Measurements from ENCODE around the gene EDNRB.
"Not testable (repeated sequence)": the region's sequence is repeated elsewhere in the genome, so short reads cannot be mapped to it uniquely, and the experiment has no call there.

Gene EDNRB

DNA sequence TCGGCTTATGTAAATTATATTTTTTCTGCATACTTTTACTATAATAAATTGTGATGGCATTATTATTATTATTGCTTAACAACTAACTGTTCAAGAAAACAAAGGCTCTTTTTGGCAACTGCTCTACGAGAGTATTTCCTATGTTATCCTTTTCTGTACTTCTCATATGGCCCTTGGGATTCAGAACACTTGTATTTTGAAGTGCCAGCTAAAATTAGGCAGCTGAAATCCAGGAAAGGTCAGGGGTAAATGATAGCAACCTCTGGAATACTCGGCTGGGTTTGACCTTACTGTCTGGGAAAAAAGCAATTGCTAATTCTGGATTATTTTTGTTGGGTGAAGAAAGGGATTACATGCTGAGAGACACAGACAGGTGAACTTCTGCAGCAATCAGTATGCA, 23.9 kb downstream of the EDNRB start:
- DNase-seq, result no peak

DNA sequence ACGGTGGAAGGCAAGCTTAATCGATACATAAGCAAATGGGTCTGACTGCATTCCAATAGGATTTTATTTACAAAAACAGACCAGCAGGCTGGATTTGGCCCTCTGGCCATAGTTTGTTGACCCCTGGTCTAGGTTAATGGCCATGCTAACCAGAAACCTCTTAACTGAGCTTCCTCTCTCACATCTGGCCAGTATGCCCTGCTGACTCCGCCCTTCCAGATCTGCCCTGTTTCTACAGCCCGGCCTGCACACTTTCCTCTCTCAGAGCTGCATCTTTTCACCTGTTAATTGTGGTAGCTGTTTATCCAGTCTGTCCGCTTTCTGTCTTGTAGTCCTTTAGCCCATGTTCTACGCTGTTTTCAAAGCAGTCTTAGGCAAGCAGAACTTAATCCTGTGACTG, 25.6 kb downstream of the EDNRB start:
- no peak for DNase-seq

DNA sequence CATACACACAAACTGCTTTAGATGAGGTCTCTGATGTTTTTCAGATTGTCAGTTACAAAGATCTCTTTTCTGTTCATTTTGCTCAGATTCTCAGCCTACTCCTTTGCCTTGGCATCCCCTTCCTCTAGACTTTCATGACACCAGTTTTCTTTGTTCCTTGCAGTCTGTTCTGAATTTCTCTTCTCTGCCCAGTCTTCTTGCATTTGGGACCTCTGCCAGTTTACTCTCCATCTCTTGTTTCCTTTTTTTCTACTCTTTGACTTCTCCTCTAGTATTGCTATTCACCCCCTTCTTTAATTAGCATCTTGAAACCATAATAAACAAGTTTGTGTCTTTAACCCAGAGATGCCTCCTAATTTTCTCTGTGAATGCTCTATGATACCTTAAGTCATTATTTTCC, 26.1 kb downstream of the EDNRB start:
- no peak for DNase-seq

DNA sequence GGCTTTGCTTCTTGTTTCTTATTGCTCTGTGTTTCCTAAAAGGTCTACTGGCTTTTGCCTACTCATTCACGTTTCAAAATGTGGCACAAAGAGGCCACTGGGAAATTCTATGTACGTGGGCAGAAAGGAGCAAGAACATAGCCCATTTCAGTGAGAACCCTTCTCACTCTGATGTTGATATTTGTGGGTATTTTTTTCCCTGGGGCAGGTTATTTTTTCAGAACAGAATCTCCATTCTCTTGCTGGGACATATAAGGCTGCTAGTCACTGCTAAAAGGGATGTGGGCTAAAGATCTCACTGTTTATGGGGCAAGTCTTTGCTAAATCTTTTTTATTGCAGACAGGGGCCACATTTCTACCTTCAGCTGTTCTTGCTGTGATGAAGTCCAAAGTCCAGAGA, 27.1 kb downstream of the EDNRB start:
- DNase-seq, result no peak

DNA sequence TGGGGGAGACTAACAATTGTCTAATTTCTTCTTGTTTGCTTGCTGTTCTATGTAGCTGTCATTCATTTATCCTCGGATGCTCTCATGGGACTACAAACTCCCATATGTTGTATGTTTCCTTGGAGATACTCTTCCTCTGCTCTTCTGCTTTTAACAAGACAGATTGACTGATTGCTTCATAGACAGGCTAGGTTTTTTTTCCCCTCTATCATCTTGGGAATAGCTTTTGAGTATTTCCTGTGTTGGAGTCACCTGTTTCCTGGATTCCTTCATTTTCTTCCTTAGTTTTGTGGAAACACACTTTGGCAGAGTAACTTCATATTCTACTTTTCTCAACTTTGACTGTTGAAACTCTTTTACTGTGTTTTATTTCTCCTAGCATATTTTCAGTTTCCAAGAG, 27.6 kb downstream of the EDNRB start:
- no peak for DNase-seq

DNA sequence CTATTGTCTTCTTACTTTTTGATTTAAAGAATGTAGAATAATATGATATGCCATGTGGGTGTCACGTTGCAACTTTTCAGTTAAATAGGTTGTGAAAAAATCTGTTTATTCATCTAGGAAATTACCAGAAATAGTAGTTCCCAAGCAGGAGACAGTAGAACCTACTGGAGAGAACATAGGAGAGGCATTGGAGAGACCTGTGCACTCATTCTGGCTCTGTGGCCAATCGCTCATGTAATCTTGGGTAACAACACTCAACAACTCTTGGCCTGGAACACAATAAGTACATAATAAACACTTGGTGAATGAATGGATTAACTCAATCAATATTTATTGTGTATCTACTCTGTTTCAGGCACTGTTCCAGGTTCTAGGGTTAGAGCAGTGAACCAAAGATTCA, 35.3 kb downstream of the EDNRB start:
- DNase-seq, result no peak

DNA sequence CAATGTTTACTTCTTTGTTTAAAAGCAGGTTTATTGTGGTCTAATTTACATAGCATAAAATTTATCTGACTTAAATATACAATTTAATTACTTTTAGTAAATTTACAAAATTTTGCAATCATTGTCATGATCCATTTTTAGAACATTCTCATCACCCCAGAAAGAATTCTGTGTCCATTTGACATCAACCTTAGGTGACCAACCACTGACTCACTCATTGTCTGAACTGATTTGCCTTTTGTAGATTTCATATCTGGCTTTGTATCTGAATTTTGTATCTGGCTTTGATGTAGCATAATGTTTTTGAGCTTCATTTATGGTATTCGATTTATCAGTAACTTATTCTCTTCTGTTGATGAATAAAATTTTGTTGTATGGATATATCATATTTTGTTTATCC, 40.4 kb downstream of the EDNRB start:
- no peak for DNase-seq

DNA sequence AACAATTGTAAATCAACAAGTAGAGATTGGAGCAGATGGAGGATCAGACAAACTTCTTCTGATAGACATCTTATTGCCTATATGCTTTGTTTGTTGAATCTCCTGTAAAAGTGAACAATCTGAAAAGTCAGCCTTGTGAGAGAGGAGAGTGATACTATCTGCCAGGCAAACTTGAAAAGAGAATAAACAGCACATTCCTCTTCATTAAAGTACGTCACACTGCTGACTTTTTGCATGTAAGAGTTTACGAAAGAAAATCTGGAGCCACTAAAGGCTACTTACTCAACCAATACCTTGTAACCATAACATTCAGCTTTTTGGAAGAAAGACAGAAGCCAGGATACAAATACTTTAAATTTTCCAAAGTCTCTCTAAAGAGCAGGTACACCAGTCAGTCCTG, 42.5 kb downstream of the EDNRB start:
- no peak for DNase-seq

DNA sequence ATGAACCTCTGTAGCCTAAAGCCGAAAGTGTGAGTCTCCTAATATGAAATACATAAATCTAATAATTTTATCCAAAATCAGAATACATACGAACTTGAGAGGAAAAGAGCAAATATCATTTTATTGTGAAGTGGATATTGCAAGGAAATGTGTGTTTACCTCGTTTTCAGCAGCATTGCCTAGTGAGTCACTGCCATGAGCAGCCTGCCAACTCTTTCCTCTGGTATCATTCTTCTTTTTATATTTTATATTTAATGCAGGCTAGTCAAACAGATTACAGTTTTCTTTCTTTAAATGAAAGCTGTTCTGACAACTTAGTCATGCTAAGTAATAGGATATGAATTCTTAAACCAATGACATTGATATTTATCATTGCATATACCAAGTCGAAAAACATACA, 44.2 kb downstream of the EDNRB start:
- no peak for DNase-seq

DNA sequence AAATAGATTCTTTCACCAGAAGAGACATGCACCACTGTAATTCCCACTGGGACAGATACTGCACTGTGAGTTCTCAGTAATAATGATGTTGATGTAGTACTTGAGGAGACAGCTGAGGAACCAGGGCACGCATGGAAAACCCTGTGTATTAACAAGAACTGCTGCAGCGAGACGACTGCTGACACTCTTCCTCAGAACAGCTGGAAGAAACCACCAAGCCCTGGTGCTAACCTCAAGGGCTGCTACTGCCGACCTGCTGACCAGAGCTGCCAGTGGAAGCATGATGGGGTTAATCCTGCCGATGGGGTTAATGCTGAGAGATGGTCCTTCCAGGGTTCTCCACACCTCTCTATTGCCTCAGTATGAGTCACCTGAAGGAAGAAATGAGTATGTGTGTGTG, 45.6 kb downstream of the EDNRB start:
- DNase-seq, result no peak

DNA sequence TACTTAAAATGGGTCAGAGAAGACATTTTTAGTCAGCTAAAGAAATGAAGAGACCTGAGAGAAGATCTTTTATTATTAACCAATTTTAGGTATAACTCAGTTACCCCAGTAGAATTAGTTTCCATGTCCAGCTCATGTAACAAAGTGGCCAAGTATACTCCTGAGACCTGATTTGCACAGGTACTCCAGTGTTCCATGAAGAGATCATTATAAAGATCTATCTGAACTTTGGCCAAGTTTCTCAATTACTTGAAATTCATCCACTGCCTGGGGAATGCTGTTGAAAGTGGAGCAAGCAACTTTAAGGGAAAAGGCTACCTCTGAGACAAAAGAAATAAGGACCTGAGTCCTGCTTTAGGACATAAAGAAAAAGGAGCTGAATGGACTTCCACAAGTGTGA, 47.0 kb downstream of the EDNRB start:
- DNase-seq, result no peak

DNA sequence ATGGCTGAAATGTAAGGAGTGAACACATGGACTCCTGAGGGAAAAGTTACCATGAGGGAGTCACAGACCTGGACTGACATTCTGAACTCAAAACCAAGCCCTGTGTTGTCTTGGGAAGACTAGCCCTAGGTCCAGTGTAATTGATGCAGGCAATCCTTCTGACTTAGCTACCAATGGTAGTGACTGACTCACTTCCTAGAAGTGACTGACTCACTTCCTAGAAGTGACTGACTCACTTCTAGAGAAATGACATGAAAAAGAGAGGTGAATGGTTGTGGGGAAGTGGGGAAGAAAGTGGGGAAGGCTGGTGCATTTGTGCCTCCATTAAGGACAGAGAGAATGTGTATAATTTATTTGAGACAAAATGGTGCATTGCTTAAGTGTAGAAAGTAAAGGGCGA, 49.9 kb downstream of the EDNRB start:
- no peak for DNase-seq

DNA sequence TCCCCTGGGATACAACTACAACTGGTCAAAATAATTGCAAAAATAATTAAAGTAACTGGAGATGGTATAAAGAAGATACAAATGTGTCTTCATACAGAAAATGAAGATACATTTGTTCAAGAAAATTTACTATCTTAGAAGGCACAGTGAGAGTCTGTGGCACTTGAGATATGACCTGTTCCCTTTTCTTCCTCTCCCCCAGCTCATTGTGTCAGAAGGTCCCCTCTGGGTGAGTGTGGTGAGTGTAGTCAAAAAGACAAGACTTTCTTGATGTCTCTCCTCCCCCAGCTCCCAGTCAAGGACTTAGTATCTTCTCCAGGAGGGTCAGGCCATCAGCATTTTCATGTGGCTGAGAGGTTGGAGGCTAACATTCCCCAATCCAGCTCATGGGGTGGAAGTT, 51.7 kb downstream of the EDNRB start:
- DNase-seq, result no peak

DNA sequence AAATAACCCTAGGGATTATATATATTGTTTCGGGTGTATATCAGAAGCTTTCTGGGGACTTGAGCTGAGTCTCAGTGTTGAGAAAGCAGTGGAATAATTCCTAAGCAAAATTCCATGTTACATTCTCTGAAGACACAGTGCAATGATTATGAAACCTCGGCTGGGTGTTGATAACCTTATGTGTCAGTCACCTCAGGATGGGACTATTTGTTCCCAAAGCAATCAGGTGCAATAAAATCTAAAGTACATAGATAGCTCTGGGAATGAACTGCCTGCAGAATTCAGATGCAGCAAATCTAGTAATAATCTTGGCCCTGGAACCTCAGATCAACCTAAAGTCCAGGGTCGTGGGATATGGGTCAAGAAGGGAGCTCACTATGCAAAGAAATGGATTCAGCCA, 53.0 kb downstream of the EDNRB start:
- DNase-seq, result no peak

DNA sequence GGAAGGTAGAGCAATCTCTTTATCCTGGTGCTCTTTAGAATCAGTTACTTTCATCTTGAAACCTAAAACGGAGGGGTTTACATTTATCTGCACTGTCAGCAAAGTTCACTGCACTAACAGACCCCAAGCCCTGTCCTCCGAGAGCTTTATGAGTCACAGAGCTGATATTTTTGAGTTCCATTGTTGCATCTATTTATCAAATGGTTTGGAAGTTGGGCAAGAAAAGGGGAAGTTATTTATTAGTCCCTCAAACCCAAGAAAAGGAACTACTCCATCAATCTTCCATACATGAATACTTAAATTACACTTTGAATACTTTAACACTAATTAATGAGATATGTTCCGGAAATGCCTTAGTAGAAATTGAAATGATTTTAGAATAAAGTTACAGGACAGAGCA, 55.5 kb downstream of the EDNRB start:
- no peak for DNase-seq

DNA sequence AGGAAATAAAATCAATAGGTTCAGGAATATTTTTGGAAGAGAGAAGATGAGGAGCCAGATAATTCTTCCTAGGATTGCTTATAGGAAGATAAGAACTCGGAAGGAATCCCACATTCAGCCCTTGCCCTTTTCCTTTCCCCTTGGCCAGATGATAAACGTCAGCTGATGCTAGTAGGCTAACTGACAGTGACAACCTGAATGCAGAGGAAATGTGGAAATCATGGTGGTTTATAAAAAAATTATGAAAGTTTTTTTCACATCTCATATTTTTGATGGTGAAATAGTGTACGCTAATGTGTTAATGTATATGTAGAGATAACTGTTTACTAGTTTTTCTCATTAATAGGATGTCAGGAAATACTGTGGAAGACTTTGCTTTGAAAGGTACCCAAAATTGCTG, 56.9 kb downstream of the EDNRB start:
- no peak for DNase-seq

DNA sequence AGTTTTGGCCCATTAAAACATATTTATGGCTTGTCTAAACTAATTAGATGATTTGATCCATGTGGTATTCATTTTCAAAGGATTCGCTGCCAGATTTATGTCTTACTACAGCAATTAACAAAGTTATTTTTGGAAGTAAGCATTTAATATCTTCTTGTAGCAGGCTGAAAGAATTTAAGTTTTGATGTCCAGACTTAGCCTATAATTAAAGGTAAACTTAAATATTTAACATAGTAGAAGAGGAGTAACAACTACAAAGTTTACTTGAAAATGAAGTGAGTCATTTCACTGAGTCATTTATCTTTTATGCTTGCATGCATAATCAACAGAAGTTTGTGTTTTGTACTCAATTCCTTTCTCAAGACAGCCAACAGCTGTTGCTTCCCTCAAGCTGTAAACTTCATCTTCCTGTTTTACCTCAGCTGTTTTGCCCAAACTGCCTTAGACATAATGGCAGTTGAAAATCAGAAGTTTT, 58.1 kb downstream of the EDNRB start:
- DNase-seq, result no peak

DNA sequence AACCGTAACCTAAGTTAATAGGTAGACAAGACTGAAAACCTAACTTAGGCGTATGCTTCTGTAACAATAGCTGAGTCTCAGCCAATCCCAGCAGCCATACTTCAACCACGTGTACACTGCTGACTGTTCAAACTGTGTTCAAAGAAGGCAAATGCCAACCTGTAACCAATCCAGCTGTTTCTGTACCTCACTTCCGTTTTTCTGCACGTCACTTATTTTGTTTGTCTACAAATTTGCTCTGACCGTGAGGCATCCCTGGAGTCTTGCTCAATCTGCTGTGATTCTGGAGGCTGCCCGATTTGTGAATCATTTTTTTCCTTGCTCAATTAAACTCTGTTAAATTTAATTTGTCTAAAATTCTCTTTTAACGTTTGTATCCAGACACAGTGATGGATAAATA, 59.2 kb downstream of the EDNRB start:
- DNase-seq, result no peak

DNA sequence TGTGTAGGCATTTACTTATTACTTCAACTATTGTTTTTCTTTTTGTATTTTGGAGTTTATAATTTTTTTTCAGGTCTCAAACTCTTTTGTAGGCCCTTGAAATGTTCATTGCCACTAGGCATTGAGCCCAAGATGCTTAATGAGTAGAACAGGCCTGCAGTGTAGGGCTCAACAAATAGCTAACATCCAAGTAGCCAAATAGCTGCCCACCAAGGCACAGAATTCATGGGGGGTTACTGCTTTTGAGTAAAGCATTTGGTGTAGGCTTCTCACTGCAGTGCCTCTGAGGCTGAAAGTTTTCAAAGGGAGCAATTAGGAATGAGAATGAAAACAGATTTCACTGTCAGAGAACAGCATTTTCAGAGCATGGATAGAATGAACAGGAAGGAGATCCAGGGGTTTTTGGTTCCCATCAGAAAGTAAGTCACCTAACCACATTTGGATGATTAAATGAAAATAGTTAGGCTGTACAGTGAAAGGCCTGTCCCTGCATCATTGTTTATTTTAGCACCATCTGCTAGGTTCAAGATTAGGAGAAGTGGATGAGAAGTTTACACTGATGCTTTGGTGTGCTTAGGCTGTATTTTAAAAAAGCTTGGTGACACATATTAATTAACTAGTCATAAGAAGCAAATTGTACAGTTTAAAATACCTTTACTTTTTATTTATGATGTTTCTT, 61.0 kb downstream of the EDNRB start:
- no peak for DNase-seq

DNA sequence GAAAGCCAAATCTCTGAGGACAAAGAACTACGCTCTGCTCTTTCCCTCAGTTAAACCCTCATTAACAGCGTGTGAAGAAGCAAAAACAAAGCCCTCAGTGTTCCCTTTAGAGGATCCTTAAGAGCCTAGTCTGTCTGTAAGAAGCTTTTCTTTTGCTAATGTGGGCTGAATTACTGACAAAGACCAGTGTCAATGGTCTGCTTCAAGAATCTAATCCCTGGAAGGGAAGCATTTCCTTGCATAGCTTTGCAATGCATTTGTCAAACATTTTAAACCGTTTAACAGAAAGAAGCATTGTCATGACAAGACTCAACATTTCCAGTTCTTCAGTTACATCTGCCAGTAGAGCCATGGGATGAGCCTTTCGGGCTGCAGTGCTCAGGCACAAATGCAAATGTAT, 64.9 kb downstream of the EDNRB start:
- DNase-seq, result no peak

DNA sequence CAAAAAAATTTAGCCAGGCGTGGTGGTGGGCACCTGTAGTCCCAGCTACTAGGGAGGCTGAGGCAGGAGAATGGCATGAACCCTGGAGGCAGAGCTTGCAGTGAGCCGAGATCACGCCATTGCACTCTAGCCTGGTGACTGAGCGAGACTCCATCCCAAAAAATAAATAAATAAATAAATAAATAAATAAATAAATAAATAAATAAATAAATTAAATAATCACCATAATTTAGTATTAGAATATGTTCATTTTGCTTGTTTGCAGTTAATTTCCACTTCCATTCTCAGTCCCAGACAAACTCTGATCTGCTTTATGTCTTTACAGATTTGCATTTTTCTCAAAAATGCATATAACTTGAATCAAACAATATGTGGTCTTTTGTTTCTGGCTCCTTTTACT, 70.6 kb downstream of the EDNRB start:
- DNase-seq, result not testable (repeated sequence)

DNA sequence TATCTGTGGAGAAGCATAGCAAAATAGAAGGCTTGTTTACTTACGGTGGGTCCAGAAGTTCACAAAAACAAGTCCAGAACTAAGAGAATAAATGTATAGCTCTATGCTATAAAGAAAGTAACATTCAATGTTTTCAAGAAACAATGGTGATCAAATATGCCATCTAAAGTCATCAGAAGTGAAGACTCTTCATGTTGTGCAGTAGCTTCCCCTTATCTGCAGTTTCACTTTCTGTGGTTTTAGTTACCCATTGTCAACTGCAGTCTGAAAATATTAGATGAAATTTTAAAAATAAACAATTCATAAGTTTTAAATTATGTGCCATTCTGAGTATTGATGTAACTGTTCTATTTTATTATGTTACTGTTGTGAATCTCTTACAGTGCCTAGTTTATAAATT, 72.5 kb downstream of the EDNRB start:
- no peak for DNase-seq
